Measurements from ENCODE around the gene CLDN10. TPM values are rescaled to one million over a fixed set of nuclear protein-coding genes. Genes with fewer than 3 reads are reported as not detected.

Gene CLDN10
- total and polyA plus RNA-seq, 9 donors, result 0.45 to 28.7 (median 1.5) TPM; not detected in 1

DNA sequence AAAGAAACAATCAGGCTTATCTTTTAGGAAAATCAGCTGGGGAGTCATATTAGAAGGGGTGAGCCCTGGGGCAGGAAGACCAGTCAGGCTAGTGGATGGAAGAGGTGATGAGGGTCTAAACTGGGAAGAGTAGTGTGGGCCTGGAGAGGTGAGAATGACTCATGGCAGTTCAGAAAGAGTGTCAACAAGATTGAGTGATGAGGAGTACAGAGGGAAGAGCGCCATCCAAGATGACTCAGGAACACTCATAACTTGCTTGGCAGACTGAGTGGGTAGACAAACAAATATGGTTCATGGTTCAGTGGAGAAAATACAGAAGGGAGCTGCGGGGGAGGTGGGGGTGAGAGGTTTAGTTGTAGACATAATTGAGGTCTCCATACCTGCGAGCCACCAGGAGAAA, 17.3 kb upstream of the CLDN10 start:
- Histone ChIP-seq H3K27ac (no peak overlapping the region), H3K4me1 (ENCODE audit: insufficient read depth) (no peaks in the 10 kb centered on the region), H3K27me3 (no peaks in the 10 kb centered on the region), H3K9me3 (no peaks in the 10 kb centered on the region), H3K4me3 (no peak overlapping the region), H3K36me3 (no peaks in the 10 kb centered on the region)
- intact Hi-C loops (cut with DNase I), result no loop called here
- TF ChIP-seq, protein P1, sequence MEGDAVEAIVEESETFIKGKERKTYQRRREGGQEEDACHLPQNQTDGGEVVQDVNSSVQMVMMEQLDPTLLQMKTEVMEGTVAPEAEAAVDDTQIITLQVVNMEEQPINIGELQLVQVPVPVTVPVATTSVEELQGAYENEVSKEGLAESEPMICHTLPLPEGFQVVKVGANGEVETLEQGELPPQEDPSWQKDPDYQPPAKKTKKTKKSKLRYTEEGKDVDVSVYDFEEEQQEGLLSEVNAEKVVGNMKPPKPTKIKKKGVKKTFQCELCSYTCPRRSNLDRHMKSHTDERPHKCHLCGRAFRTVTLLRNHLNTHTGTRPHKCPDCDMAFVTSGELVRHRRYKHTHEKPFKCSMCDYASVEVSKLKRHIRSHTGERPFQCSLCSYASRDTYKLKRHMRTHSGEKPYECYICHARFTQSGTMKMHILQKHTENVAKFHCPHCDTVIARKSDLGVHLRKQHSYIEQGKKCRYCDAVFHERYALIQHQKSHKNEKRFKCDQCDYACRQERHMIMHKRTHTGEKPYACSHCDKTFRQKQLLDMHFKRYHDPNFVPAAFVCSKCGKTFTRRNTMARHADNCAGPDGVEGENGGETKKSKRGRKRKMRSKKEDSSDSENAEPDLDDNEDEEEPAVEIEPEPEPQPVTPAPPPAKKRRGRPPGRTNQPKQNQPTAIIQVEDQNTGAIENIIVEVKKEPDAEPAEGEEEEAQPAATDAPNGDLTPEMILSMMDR (IDR thresholded peaks at IDR 0.05), result no peak
- no peak for TF ChIP-seq EP300 (IDR thresholded peaks at IDR 0.05)
- 76 to 77% (median 76%) methylated on average over 3 of the region's 3 CpGs for WGBS, 3 donors
- DNase-seq, result no peak

DNA sequence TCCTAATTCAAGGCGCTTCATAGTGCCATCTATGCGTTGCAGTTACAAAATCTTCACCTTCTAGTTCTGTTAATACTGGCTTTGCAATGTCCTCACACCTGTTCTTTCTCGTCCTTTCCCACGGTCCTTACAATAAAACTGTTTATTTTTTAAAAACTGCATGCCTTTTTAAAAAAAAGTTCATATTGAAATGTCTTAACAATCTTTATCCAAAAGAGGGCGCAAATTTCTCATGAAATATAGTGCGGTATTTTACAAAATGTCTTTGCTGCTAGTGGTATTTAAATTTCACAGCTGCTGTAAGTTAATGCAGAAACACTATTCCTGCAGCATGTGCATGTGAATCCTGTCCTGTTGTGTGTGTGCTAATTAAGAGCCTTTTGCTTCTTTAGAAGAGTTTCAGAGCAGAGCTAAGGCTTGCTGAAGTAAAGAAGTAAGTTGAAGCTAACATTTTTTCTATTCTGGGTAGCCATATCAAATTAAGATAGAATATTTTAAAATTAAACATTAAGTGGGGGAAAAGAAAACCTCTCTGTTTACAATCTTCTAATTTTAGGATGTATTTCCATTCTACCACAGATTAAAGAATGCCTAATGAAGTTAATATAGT, 15.8 kb upstream of the CLDN10 start:
- H3K4me1 ChIP-seq (ENCODE audit: insufficient read depth), result no peaks in the 10 kb centered on the region
- H3K27ac ChIP-seq, result no peak overlapping the region
- H3K27me3 ChIP-seq, result no peaks in the 10 kb centered on the region
- no peak overlapping the region for H3K4me3 ChIP-seq
- TF ChIP-seq, protein P1 (IDR thresholded peaks at IDR 0.05), result no peak
- TF ChIP-seq POLR2A (IDR thresholded peaks at IDR 0.05), result no peak
- TF ChIP-seq EP300 (IDR thresholded peaks at IDR 0.05), result no peak
- no peaks in the 10 kb centered on the region for H3K9me3 ChIP-seq
- no peaks in the 10 kb centered on the region for H3K36me3 ChIP-seq
- intact Hi-C loops (cut with DNase I), result no loop called here
- WGBS, 3 donors, result 13 to 19% (median 16%) methylated on average over 6 of the region's 6 CpGs
- no peak for DNase-seq

DNA sequence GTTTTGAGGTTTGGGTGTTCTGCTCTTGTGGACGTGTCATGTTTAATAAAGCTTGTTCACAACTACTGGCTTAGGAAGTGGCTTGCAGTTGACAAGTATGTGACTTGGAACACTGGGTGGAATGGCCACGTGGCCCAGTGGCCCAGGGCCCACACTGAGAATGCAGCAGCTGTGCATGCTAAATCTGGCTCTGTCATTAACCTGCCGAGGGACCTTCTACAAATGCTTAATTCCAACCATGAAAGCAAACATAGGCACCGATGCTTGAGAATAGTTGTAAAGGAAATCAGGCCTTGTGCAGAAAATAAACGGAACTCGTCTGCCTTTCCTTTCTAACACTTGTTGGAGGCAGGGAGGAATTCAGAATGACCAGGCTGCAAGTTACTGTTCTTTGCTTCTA, 11.6 kb upstream of the CLDN10 start:
- H3K36me3 ChIP-seq, result no peaks in the 10 kb centered on the region
- H3K4me3 ChIP-seq, result no peak overlapping the region
- no peak for DNase-seq
- no peak overlapping the region for H3K27ac ChIP-seq
- 49 to 56% (median 55%) methylated on average over 6 of the region's 6 CpGs for WGBS, 3 donors
- H3K4me1 ChIP-seq (ENCODE audit: insufficient read depth), result no peaks in the 10 kb centered on the region
- intact Hi-C loops (cut with DNase I), result no loop called here
- no peaks in the 10 kb centered on the region for H3K27me3 ChIP-seq
- no peaks in the 10 kb centered on the region for H3K9me3 ChIP-seq
- no peak for TF ChIP-seq POLR2A (IDR thresholded peaks at IDR 0.05)
- no peak for TF ChIP-seq EP300 (IDR thresholded peaks at IDR 0.05)
- TF ChIP-seq, protein P1 (IDR thresholded peaks at IDR 0.05), result no peak

DNA sequence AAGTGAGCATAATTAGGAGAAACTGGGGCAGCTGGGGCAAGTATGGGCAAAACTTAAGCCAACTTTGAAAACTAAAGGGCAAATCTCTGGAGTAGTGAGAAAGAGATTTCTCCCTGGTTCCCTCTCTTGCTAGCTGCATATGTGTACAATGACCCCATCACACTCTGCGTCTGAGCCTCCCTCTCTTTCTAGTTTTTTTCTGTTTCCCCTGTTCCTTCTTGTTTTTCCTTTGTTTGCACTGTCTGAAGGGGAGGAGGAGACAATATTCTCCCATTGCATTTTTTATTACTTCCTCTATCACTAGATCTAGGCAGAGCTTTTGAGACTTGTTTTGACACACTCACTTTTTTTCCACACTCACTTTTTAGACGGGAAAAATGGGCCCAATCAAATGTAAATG, 11.2 kb upstream of the CLDN10 start:
- Histone ChIP-seq H3K36me3 (no peaks in the 10 kb centered on the region), H3K4me3 (no peak overlapping the region), H3K9me3 (no peaks in the 10 kb centered on the region), H3K27me3 (no peaks in the 10 kb centered on the region), H3K4me1 (ENCODE audit: insufficient read depth) (no peaks in the 10 kb centered on the region), H3K27ac (no peak overlapping the region)
- TF ChIP-seq POLR2A (IDR thresholded peaks at IDR 0.05), result no peak
- TF ChIP-seq, protein P1 (IDR thresholded peaks at IDR 0.05), result no peak
- TF ChIP-seq EP300 (IDR thresholded peaks at IDR 0.05), result no peak
- intact Hi-C loops (cut with DNase I), result no loop called here
- 58 to 73% (median 60%) methylated on average over 2 of the region's 2 CpGs for WGBS, 3 donors
- DNase-seq, result no peak

Measured in ovary (tissue), 9 donors.